ENCODE measurements around the gene HEG1. TPM values are rescaled to one million over a fixed set of nuclear protein-coding genes. Genes with fewer than 3 reads are reported as not detected.

HEG1 gene
- total RNA-seq, 2 experiments from 2014 or later = 24.5 to 25.8 TPM

DNA sequence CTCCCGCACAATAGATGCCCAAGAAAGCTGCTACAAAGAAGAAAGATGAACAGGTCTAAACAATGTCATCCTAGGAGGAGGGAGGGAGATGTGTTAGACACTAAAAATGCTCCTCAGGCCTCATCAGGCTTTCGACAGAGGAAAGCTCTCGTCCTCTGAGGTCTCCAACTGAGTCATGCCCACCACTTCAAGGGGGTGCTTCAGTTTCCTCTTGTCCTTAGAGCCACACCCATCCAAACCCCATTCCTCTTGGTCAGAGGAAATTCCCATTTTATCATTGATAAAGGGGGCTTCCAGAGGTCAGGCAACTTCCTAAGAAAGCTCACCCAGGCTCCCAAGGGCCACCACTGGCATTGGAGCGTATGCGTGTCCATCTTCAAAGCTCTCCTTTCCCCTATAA, 50.1 kb downstream of the HEG1 start:
- Mint-ChIP-seq H3K9me3 (no peaks in the 10 kb centered on the region), H3K27me3 (no peaks in the 10 kb centered on the region), H3K36me3 (ENCODE audit: low read depth) (peaks cover 54% of the 10 kb centered on the region), H3K4me1 (ENCODE audit: low read depth) (peaks cover 18% of the 10 kb centered on the region), H3K4me3 (no peak overlapping the region), H3K27ac (no peak overlapping the region)
- ATAC-seq (no peak), DNase-seq (no peak)
- TF ChIP-seq, protein P1, sequence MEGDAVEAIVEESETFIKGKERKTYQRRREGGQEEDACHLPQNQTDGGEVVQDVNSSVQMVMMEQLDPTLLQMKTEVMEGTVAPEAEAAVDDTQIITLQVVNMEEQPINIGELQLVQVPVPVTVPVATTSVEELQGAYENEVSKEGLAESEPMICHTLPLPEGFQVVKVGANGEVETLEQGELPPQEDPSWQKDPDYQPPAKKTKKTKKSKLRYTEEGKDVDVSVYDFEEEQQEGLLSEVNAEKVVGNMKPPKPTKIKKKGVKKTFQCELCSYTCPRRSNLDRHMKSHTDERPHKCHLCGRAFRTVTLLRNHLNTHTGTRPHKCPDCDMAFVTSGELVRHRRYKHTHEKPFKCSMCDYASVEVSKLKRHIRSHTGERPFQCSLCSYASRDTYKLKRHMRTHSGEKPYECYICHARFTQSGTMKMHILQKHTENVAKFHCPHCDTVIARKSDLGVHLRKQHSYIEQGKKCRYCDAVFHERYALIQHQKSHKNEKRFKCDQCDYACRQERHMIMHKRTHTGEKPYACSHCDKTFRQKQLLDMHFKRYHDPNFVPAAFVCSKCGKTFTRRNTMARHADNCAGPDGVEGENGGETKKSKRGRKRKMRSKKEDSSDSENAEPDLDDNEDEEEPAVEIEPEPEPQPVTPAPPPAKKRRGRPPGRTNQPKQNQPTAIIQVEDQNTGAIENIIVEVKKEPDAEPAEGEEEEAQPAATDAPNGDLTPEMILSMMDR (IDR thresholded peaks at IDR 0.05) = no peak
- POLR2A ChIA-PET = no interaction called here
- intact Hi-C loops (cut with micrococcal nuclease) = no loop called here
- CTCF ChIA-PET = interaction anchor here (1.2 kb wide), 1 partner anchor 10 kb away, joined by 4 read pairs; no protein-coding TSS in a partner anchor

DNA sequence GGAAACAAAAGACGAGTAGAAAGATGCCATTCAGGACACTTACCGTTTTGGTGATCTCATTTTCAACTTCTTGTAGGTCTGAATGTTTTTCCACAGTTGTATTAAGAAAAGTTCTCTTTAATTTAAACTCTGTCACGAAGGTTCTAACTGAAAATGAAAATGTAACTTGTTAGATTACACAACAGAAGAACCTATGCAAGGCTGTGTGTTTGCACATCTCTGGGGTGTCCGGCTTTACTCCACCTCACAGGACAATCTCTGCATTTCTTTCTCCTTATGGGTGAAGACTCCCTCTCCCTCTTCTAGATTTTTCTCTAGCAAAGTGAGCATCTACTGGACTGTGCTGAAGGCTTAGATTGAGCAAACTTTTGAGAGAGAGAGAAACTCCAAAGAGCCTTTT, 50.6 kb downstream of the HEG1 start:
- POLR2A ChIA-PET = no interaction called here
- DNase-seq = no peak
- Mint-ChIP-seq H3K4me1 (ENCODE audit: low read depth) (peaks cover 14% of the 10 kb centered on the region), H3K36me3 (ENCODE audit: low read depth) (peaks cover 58% of the 10 kb centered on the region), H3K27ac (no peak overlapping the region), H3K4me3 (no peak overlapping the region), H3K9me3 (no peaks in the 10 kb centered on the region), H3K27me3 (no peaks in the 10 kb centered on the region)
- TF ChIP-seq, protein P1 (IDR thresholded peaks at IDR 0.05) = no peak
- intact Hi-C loops (cut with micrococcal nuclease) = no loop called here
- ATAC-seq = no peak
- CTCF ChIA-PET = interaction anchor here (1.2 kb wide), 1 partner anchor 9 kb away, joined by 4 read pairs; no protein-coding TSS in a partner anchor

- ChIA-PET POLR2A (interaction anchor here (1.0 kb wide), 1 partner anchor 8 kb away, joined by 3 read pairs; no protein-coding TSS in a partner anchor), CTCF (interaction anchor here (0.9 to 1.4 kb wide), 2 partner anchors 9 to 434 kb away, joined by 3 to 8 read pairs; no protein-coding TSS in a partner anchor)
- no peak overlapping the region for H3K27ac Mint-ChIP-seq
- no peaks in the 10 kb centered on the region for H3K27me3 Mint-ChIP-seq
- intact Hi-C loops (cut with micrococcal nuclease) = no loop called here
- peaks cover 14% of the 10 kb centered on the region for H3K4me1 Mint-ChIP-seq (ENCODE audit: low read depth)
- H3K36me3 Mint-ChIP-seq (ENCODE audit: low read depth) = peaks cover 55% of the 10 kb centered on the region
- no peak for ATAC-seq
- H3K4me3 Mint-ChIP-seq = no peak overlapping the region
- TF ChIP-seq, protein P1 (IDR thresholded peaks at IDR 0.05) = no peak
- DNase-seq = no peak
- no peaks in the 10 kb centered on the region for H3K9me3 Mint-ChIP-seq
Observed at GRCh38 chr3:125003859-125004595, 51.8 kb downstream of the HEG1 start.

- ATAC-seq (no peak), DNase-seq (no peak)
- H3K4me1 Mint-ChIP-seq (ENCODE audit: low read depth) = peaks cover 14% of the 10 kb centered on the region
- ChIA-PET POLR2A (interaction anchor here (1.0 kb wide), 2 partner anchors 9 kb away, joined by 3 read pairs; no protein-coding TSS in a partner anchor), CTCF (interaction anchor here (0.9 to 1.4 kb wide), 2 partner anchors 8 to 435 kb away, joined by 3 to 8 read pairs; no protein-coding TSS in a partner anchor)
- peaks cover 50% of the 10 kb centered on the region for H3K36me3 Mint-ChIP-seq (ENCODE audit: low read depth)
- intact Hi-C loops (cut with micrococcal nuclease) = no loop called here
- H3K27ac Mint-ChIP-seq = no peak overlapping the region
- no peaks in the 10 kb centered on the region for H3K9me3 Mint-ChIP-seq
- no peaks in the 10 kb centered on the region for H3K27me3 Mint-ChIP-seq
- TF ChIP-seq, protein P1 (IDR thresholded peaks at IDR 0.05) = no peak
- H3K4me3 Mint-ChIP-seq = no peak overlapping the region
Observed at GRCh38 chr3:125003369-125003853, 52.4 kb downstream of the HEG1 start.
